Activated CD8-positive, alpha-beta T cell treated with anti-CD3 and anti-CD28 coated beads for 36 hours (primary cell): ENCODE data around the gene ROCK2. TPM values are rescaled to one million over a fixed set of nuclear protein-coding genes. Genes with fewer than 3 reads are reported as not detected.

Experiments used
- ATAC-seq: fragments of 200-7000 bp; cut with Tn5 transposase; one replicate; pipeline ENCODE4 v1.10.0; 2021; ENCODE audit warnings: mild to moderate bottlenecking, moderate library complexity
- CTCF ChIA-PET: fragments of 350-600 bp; sonication (Branson Sonifier 250); formaldehyde crosslinking; loops from one replicate; lab custom pipeline; 2021; ENCODE audit warnings: antibody characterized with exemption; lab: Charles Lee
- POLR2A ChIA-PET: fragments of 350-600 bp; sonication (Branson Sonifier 250); formaldehyde crosslinking; loops from one replicate; lab custom pipeline; 2021; ENCODE audit warnings: antibody characterized with exemption; lab: Charles Lee
- DNase-seq: peaks from one replicate; pipeline ENCODE4 v3.0.0-alpha.2; 2020
- H3K27ac Mint-ChIP-seq: one replicate; pipeline ENCODE4 v1.8.0; 2021; ENCODE audit warnings: mild to moderate bottlenecking, mixed read lengths
- H3K27me3 Mint-ChIP-seq: one replicate; pipeline ENCODE4 v1.8.0; 2021; ENCODE audit warnings: mixed read lengths
- H3K36me3 Mint-ChIP-seq: one replicate; pipeline ENCODE4 v1.8.0; 2021; ENCODE audit warnings: low read depth, mixed read lengths
- H3K4me1 Mint-ChIP-seq: one replicate; pipeline ENCODE4 v1.8.0; 2021; ENCODE audit warnings: low read depth, mixed read lengths
- H3K4me3 Mint-ChIP-seq: one replicate; pipeline ENCODE4 v1.8.0; 2021; ENCODE audit warnings: mild to moderate bottlenecking, moderate library complexity, mixed read lengths
- H3K9me3 Mint-ChIP-seq: one replicate; pipeline ENCODE4 v1.8.0; 2021; ENCODE audit warnings: mixed read lengths
- intact Hi-C: fragments of 100-400 bp; cut with micrococcal nuclease; formaldehyde crosslinking; loops from one replicate; pipeline ENCODE4 v1.10.0; 2022
- total RNA-seq, 2 experiments: library from RNA; stranded (reverse); gene quantifications; one replicate each; pipeline ENCODE4 v1.2.3, GENCODE V29; 2021
- TF ChIP-seq, protein P1 (sequence below): fragments of 200-600 bp; IDR thresholded peaks from one replicate; pipeline ENCODE4 v1.8.0; 2022; ENCODE audit warnings: antibody characterized with exemption, mild to moderate bottlenecking

Gene ROCK2
- total RNA-seq, 2 experiments from 2014 or later = 12.7 to 13.9 TPM

DNA sequence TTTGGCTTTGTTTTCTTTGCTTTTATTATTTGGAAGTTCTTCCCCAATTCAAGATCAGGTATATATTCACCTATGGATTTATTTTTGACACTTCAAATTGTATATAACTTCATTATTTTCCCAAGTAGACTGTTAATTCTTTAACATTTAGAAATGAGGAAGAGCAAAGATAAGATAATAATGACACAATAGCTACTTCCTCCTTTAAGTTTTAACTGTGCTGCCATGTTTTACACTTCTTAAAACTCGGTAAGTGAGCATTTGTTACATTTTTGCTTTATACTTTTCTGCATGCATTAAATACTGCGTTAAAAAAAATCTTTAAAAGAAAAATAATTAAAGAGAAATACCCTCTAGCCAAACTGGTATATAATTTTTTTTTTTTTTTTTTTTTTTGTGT, 156.7 kb downstream of the ROCK2 start:
- intact Hi-C loops = no loop called here
- H3K27me3 Mint-ChIP-seq = no peaks in the 10 kb centered on the region
- H3K4me3 Mint-ChIP-seq = no peak overlapping the region
- H3K4me1 Mint-ChIP-seq = no peaks in the 10 kb centered on the region
- TF ChIP-seq, protein P1, sequence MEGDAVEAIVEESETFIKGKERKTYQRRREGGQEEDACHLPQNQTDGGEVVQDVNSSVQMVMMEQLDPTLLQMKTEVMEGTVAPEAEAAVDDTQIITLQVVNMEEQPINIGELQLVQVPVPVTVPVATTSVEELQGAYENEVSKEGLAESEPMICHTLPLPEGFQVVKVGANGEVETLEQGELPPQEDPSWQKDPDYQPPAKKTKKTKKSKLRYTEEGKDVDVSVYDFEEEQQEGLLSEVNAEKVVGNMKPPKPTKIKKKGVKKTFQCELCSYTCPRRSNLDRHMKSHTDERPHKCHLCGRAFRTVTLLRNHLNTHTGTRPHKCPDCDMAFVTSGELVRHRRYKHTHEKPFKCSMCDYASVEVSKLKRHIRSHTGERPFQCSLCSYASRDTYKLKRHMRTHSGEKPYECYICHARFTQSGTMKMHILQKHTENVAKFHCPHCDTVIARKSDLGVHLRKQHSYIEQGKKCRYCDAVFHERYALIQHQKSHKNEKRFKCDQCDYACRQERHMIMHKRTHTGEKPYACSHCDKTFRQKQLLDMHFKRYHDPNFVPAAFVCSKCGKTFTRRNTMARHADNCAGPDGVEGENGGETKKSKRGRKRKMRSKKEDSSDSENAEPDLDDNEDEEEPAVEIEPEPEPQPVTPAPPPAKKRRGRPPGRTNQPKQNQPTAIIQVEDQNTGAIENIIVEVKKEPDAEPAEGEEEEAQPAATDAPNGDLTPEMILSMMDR = no peak
- POLR2A ChIA-PET = no interaction called here
- H3K36me3 Mint-ChIP-seq = no peaks in the 10 kb centered on the region
- CTCF ChIA-PET = no interaction called here
- DNase-seq (no peak), ATAC-seq (no peak)
- H3K9me3 Mint-ChIP-seq = no peaks in the 10 kb centered on the region
- no peak overlapping the region for H3K27ac Mint-ChIP-seq

GRCh38 chr2:11187083-11187619, 157.3 kb downstream of the ROCK2 start:
- no peaks in the 10 kb centered on the region for H3K27me3 Mint-ChIP-seq
- no peaks in the 10 kb centered on the region for H3K9me3 Mint-ChIP-seq
- ATAC-seq (no peak), DNase-seq (no peak)
- H3K4me1 Mint-ChIP-seq = no peaks in the 10 kb centered on the region
- no peaks in the 10 kb centered on the region for H3K36me3 Mint-ChIP-seq
- CTCF ChIA-PET = no interaction called here
- POLR2A ChIA-PET = no interaction called here
- intact Hi-C loops = no loop called here
- TF ChIP-seq, protein P1 = no peak
- no peak overlapping the region for H3K4me3 Mint-ChIP-seq
- no peak overlapping the region for H3K27ac Mint-ChIP-seq

DNA sequence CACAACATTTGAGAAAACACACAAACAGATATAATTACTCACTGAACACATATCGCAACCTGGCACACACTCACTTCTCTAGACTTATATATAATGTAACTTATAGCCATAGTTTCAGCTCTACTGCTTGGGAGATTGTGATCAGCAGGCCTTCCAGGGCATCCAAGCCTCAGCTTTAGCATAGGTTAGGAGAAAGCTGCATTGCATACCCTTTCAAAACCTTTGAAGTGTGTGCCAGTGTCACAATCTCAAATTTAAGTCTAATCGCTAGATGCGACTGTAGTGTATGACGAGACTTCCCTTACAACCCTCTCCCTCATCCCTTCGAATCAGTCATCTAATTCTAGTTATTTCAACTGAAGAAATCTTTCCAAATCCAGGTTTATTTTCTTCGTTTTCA, 158.3 kb downstream of the ROCK2 start:
- Mint-ChIP-seq H3K4me1 (no peaks in the 10 kb centered on the region), H3K27me3 (no peaks in the 10 kb centered on the region), H3K36me3 (no peaks in the 10 kb centered on the region), H3K4me3 (no peak overlapping the region), H3K9me3 (no peaks in the 10 kb centered on the region), H3K27ac (no peak overlapping the region)
- DNase-seq = no peak
- POLR2A ChIA-PET = no interaction called here
- TF ChIP-seq, protein P1 = no peak
- ATAC-seq = no peak
- intact Hi-C loops = no loop called here
- CTCF ChIA-PET = no interaction called here

DNA sequence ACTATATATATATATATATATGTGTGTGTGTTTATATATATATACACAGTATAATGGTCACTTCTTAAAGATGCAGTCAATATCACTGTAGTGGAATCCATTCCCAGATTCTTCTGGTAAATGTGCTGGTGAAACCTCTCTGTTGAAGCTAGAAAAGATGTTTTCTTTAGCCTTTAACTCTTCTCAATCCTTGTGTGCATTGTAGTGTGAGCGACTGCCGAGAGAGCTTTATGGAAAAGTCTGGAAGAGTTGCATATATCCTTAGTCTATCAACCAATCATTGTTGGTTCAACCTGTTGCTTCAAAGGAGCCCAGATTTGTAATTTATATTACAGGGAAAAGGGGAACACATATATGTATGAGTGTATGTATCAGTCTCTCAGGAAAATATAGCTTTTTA, 161.5 kb downstream of the ROCK2 start:
- no peak overlapping the region for H3K27ac Mint-ChIP-seq
- ChIA-PET CTCF (interaction anchor here (1.1 to 2.2 kb wide), 4 partner anchors 27 to 402 kb away, joined by 3 to 8 read pairs (median 6); partner anchors contain the start of gene SLC66A3), POLR2A (no interaction called here)
- DNase-seq = no peak
- H3K27me3 Mint-ChIP-seq = no peaks in the 10 kb centered on the region
- no peaks in the 10 kb centered on the region for H3K36me3 Mint-ChIP-seq
- no peaks in the 10 kb centered on the region for H3K9me3 Mint-ChIP-seq
- H3K4me1 Mint-ChIP-seq = no peaks in the 10 kb centered on the region
- TF ChIP-seq, protein P1 = no peak
- no peak for ATAC-seq
- H3K4me3 Mint-ChIP-seq = no peak overlapping the region
- intact Hi-C loops = no loop called here

DNA sequence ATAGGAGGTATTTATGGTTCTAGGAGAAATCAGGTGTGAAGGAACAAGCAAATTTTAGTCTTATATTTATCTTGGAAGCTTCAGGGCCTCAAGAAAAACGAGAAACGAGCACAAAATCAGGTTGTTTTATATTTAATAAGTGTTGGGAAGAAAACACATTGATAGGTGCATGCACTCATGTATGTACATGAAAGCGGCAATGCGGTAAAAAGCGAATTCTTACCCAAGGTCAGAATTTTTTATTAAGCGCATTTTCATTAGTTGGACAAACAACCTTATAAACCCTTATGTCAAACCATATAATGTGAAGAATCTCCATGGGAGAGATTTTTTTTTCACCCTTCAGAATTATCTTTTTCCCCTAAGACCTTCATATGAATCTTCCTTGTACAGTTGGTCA, 163.8 kb downstream of the ROCK2 start:
- H3K4me1 Mint-ChIP-seq = peaks cover 3% of the 10 kb centered on the region
- CTCF ChIA-PET = no interaction called here

More for the DNA sequence above, 163.8 kb downstream of the ROCK2 start:
- H3K27me3 Mint-ChIP-seq = no peaks in the 10 kb centered on the region
- ATAC-seq (no peak), DNase-seq (no peak)
- TF ChIP-seq, protein P1 = no peak
- no peaks in the 10 kb centered on the region for H3K36me3 Mint-ChIP-seq
- POLR2A ChIA-PET = no interaction called here
- intact Hi-C loops = no loop called here
- H3K4me3 Mint-ChIP-seq = no peak overlapping the region
- no peaks in the 10 kb centered on the region for H3K9me3 Mint-ChIP-seq
- no peak overlapping the region for H3K27ac Mint-ChIP-seq
